Measurements from ENCODE around the gene CDH4.

CDH4 gene

GRCh38 chr20:61913423-61914225 is 661.6 kb downstream of the CDH4 start:
- H2BK5ac ChIP-seq (ENCODE audit: low read length): no peak overlapping the region

GRCh38 chr20:61915101-61915500 is 663.0 kb downstream of the CDH4 start:
- Histone ChIP-seq H3K9ac (ENCODE audit: low read depth, low read length, poor library complexity) (peak overlapping the region; percentile 30), H2AFZ (ENCODE audit: low read length) (no peak overlapping the region), H3K14ac (ENCODE audit: low read length) (peak overlapping the region; percentile 64), H3K4ac (ENCODE audit: low read length) (no peak overlapping the region), H3K27me3 (ENCODE audit: control insufficient read depth in 3 of 3, insufficient read depth in 3 of 3, low read depth in 1 of 3, low read length in 3 of 3) (peaks cover 0 to 3% (median 0%) of the 10 kb centered on the region in 3 experiments), H3K4me1 (ENCODE audit: control insufficient read depth in 2 of 2, insufficient read depth in 1 of 2, low read depth in 1 of 2, low read length in 2 of 2) (no peaks in the 10 kb centered on the region), H2AK5ac (ENCODE audit: low read depth, low read length) (peak overlapping the region; percentile 60), H3K23ac (ENCODE audit: low read depth, low read length, poor library complexity) (peak overlapping the region; percentile 75), H2BK120ac (ENCODE audit: low read depth, low read length) (no peak overlapping the region), H3K9me3 (replicated peaks in 1 of 2; ENCODE audit: control insufficient read depth in 2 of 2, insufficient read depth in 1 of 2, low read depth in 1 of 2, low read length in 2 of 2) (peaks cover 9 to 12% of the 10 kb centered on the region in 2 donors), H3K18ac (ENCODE audit: low read length) (no peak overlapping the region), H3K79me1 (ENCODE audit: low read depth, low read length) (peaks cover 1% of the 10 kb centered on the region), H3K36me3 (replicated peaks in 1 of 2; ENCODE audit: control insufficient read depth in 2 of 2, insufficient read depth in 2 of 2, low read length in 2 of 2) (peaks cover 5 to 7% of the 10 kb centered on the region in 2 donors), H2BK5ac (ENCODE audit: low read length) (peak overlapping the region; percentile 69), H3K4me2 (ENCODE audit: insufficient read depth, low read length, poor library complexity, severe bottlenecking) (no peak overlapping the region), H3K27ac (replicated peaks; ENCODE audit: low read length) (no peak overlapping the region), H4K91ac (ENCODE audit: low read depth, low read length, poor library complexity) (no peak overlapping the region), H2BK15ac (ENCODE audit: low read length) (no peak overlapping the region), H2BK12ac (ENCODE audit: low read length) (peak overlapping the region; percentile 78), H4K8ac (ENCODE audit: low read depth, low read length) (no peak overlapping the region), H3K4me3 (ENCODE audit: low read length in 2 of 2) (peak overlapping the region in 1 of 2 donors; percentile 2)
- DNase-seq (ENCODE audit: low spot score): no peak
- WGBS, 2 donors (ENCODE audit: extremely low coverage in 2 of 2, insufficient read length in 2 of 2, insufficient replicate concordance in 1 of 2): no CpG with 5 or more reads among the region's 7 CpGs

More at GRCh38 chr20:61913423-61914225, 661.6 kb downstream of the CDH4 start:
- no peak overlapping the region for H2AK5ac ChIP-seq (ENCODE audit: low read depth, low read length)
- H4K91ac ChIP-seq (ENCODE audit: low read depth, low read length, poor library complexity): no peak overlapping the region
- no peak overlapping the region for H3K27ac ChIP-seq (replicated peaks; ENCODE audit: low read length)
- no peak for DNase-seq (ENCODE audit: low spot score)
- no peak overlapping the region for H2BK15ac ChIP-seq (ENCODE audit: low read length)
- peaks cover 0 to 6% of the 10 kb centered on the region in 2 donors for H3K4me1 ChIP-seq (ENCODE audit: control insufficient read depth in 2 of 2, insufficient read depth in 1 of 2, low read depth in 1 of 2, low read length in 2 of 2)
- H3K4me3 ChIP-seq (ENCODE audit: low read length in 2 of 2): no peak overlapping the region
- H2AFZ ChIP-seq (ENCODE audit: low read length): no peak overlapping the region
- no peak overlapping the region for H2BK120ac ChIP-seq (ENCODE audit: low read depth, low read length)
- H3K36me3 ChIP-seq (replicated peaks in 1 of 2; ENCODE audit: control insufficient read depth in 2 of 2, insufficient read depth in 2 of 2, low read length in 2 of 2): peaks cover 4 to 5% of the 10 kb centered on the region in 2 donors
- H3K4me2 ChIP-seq (ENCODE audit: insufficient read depth, low read length, poor library complexity, severe bottlenecking): no peak overlapping the region
- H3K18ac ChIP-seq (ENCODE audit: low read length): no peak overlapping the region
- H3K9ac ChIP-seq (ENCODE audit: low read depth, low read length, poor library complexity): no peak overlapping the region
- H4K8ac ChIP-seq (ENCODE audit: low read depth, low read length): no peak overlapping the region
- H3K14ac ChIP-seq (ENCODE audit: low read length): peak overlapping the region; percentile 86
- no peak overlapping the region for H2BK12ac ChIP-seq (ENCODE audit: low read length)
- H3K4ac ChIP-seq (ENCODE audit: low read length): no peak overlapping the region
- H3K27me3 ChIP-seq (ENCODE audit: control insufficient read depth in 3 of 3, insufficient read depth in 3 of 3, low read depth in 1 of 3, low read length in 3 of 3): no peaks in the 10 kb centered on the region
- no CpG with 5 or more reads among the region's 18 CpGs for WGBS, 2 donors (ENCODE audit: extremely low coverage in 2 of 2, insufficient read length in 2 of 2, insufficient replicate concordance in 1 of 2)
- H3K23ac ChIP-seq (ENCODE audit: low read depth, low read length, poor library complexity): no peak overlapping the region
- peaks cover 9% of the 10 kb centered on the region in 2 donors for H3K9me3 ChIP-seq (replicated peaks in 1 of 2; ENCODE audit: control insufficient read depth in 2 of 2, insufficient read depth in 1 of 2, low read depth in 1 of 2, low read length in 2 of 2)
- H3K79me1 ChIP-seq (ENCODE audit: low read depth, low read length): peaks cover 1% of the 10 kb centered on the region

DNA sequence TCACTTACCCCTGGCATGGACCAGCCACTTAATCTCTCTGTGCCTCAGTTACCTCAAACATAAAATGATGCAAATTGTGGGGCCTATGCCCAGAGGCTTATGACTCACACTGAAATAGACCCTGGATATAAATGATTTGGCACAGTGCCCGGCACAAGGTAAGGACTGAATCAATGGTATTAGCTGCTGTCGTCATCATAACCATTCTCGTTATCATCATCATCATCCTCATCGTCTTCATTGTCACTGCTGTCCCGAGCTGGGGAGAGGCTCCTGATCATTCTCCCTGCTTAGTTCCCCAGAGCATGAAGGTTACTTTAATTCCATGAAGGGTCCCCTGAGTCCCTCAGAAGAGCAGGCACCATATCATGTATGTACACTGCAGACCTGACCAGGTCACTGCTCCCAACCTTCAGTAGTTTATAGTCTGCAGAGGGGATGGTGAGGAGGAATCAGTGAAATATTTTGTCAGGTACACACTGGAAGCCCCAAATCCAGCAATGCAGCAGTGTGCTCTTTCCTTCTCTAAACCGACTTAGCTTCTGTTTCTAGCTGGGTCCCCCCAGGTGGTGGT is 664.3 kb downstream of the CDH4 start:
- H3K4me1 ChIP-seq (ENCODE audit: control insufficient read depth in 2 of 2, insufficient read depth in 1 of 2, low read depth in 1 of 2, low read length in 2 of 2): peaks cover 0 to 1% of the 10 kb centered on the region in 2 donors
- H3K4me3 ChIP-seq (ENCODE audit: low read length in 2 of 2): no peak overlapping the region
- H3K9ac ChIP-seq (ENCODE audit: low read depth, low read length, poor library complexity): no peak overlapping the region
- H3K14ac ChIP-seq (ENCODE audit: low read length): no peak overlapping the region
- no peak overlapping the region for H4K91ac ChIP-seq (ENCODE audit: low read depth, low read length, poor library complexity)
- no peak overlapping the region for H3K27ac ChIP-seq (replicated peaks; ENCODE audit: low read length)
- no peak overlapping the region for H2AFZ ChIP-seq (ENCODE audit: low read length)
- H2BK5ac ChIP-seq (ENCODE audit: low read length): no peak overlapping the region
- H2BK12ac ChIP-seq (ENCODE audit: low read length): no peak overlapping the region
- H4K8ac ChIP-seq (ENCODE audit: low read depth, low read length): no peak overlapping the region
- H3K4ac ChIP-seq (ENCODE audit: low read length): no peak overlapping the region
- H3K4me2 ChIP-seq (ENCODE audit: insufficient read depth, low read length, poor library complexity, severe bottlenecking): no peak overlapping the region
- H3K27me3 ChIP-seq (ENCODE audit: control insufficient read depth in 3 of 3, insufficient read depth in 3 of 3, low read depth in 1 of 3, low read length in 3 of 3): peaks cover 0 to 5% (median 0%) of the 10 kb centered on the region in 3 experiments
- no CpG with 5 or more reads among the region's 6 CpGs for WGBS, 2 donors (ENCODE audit: extremely low coverage in 2 of 2, insufficient read length in 2 of 2, insufficient replicate concordance in 1 of 2)
- peaks cover 1% of the 10 kb centered on the region for H3K79me1 ChIP-seq (ENCODE audit: low read depth, low read length)
- H2BK15ac ChIP-seq (ENCODE audit: low read length): no peak overlapping the region
- H2AK5ac ChIP-seq (ENCODE audit: low read depth, low read length): no peak overlapping the region
- DNase-seq (ENCODE audit: low spot score): no peak
- no peak overlapping the region for H3K18ac ChIP-seq (ENCODE audit: low read length)
- no peak overlapping the region for H2BK120ac ChIP-seq (ENCODE audit: low read depth, low read length)
- H3K9me3 ChIP-seq (replicated peaks in 1 of 2; ENCODE audit: control insufficient read depth in 2 of 2, insufficient read depth in 1 of 2, low read depth in 1 of 2, low read length in 2 of 2): peaks cover 0 to 5% of the 10 kb centered on the region in 2 donors
- no peak overlapping the region for H3K23ac ChIP-seq (ENCODE audit: low read depth, low read length, poor library complexity)
- peaks cover 0 to 7% of the 10 kb centered on the region in 2 donors for H3K36me3 ChIP-seq (replicated peaks in 1 of 2; ENCODE audit: control insufficient read depth in 2 of 2, insufficient read depth in 2 of 2, low read length in 2 of 2)

DNA sequence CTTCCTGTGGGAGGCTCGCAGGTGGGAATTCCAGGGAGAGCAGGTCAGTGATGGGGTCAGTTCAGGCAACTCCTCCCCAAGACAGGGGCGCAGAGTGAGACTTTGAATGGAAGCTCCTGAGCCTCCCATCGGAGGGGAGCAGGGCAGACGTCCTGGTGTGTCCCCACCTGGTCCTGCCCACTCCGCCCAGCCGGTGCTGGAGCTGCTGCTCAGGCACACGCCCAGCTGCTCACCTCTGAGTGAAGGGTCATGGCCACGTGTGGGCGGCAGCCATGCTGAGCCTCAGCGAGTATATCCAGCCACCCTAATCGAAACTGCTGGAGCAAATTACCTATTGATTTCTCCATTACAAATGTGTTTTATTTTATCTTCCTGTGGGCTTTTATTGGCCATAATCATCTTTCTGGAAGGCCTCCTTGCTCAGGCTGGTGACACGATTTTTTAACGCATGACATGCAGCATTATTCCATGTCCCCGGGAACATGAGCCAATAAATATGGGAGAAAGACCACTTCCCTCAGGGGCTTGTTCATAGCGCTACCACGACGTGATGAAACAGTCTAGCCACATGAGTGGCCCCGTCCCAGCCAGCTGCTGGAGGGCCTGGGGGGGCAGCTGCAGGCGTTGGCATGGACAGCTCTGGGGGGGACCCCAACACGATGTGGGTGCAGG is 665.5 kb downstream of the CDH4 start:
- no peak overlapping the region for H3K23ac ChIP-seq (ENCODE audit: low read depth, low read length, poor library complexity)
- H3K27me3 ChIP-seq (ENCODE audit: control insufficient read depth in 3 of 3, insufficient read depth in 3 of 3, low read depth in 1 of 3, low read length in 3 of 3): peaks cover 0 to 5% (median 0%) of the 10 kb centered on the region in 3 experiments
- H3K9me3 ChIP-seq (replicated peaks in 1 of 2; ENCODE audit: control insufficient read depth in 2 of 2, insufficient read depth in 1 of 2, low read depth in 1 of 2, low read length in 2 of 2): peaks cover 0 to 5% of the 10 kb centered on the region in 2 donors
- H3K4me1 ChIP-seq (ENCODE audit: control insufficient read depth in 2 of 2, insufficient read depth in 1 of 2, low read depth in 1 of 2, low read length in 2 of 2): peaks cover 0 to 1% of the 10 kb centered on the region in 2 donors
- H3K18ac ChIP-seq (ENCODE audit: low read length): peak overlapping the region; percentile 81
- no peak overlapping the region for H3K4me3 ChIP-seq (ENCODE audit: low read length in 2 of 2)
- H3K36me3 ChIP-seq (replicated peaks in 1 of 2; ENCODE audit: control insufficient read depth in 2 of 2, insufficient read depth in 2 of 2, low read length in 2 of 2): peaks cover 0 to 7% of the 10 kb centered on the region in 2 donors
- H3K27ac ChIP-seq (replicated peaks; ENCODE audit: low read length): no peak overlapping the region
- no peak for DNase-seq (ENCODE audit: low spot score)
- H4K8ac ChIP-seq (ENCODE audit: low read depth, low read length): no peak overlapping the region
- H3K4me2 ChIP-seq (ENCODE audit: insufficient read depth, low read length, poor library complexity, severe bottlenecking): no peak overlapping the region
- H4K91ac ChIP-seq (ENCODE audit: low read depth, low read length, poor library complexity): no peak overlapping the region
- no peak overlapping the region for H2AFZ ChIP-seq (ENCODE audit: low read length)
- no peak overlapping the region for H2BK15ac ChIP-seq (ENCODE audit: low read length)
- peak overlapping the region; percentile 56 for H3K9ac ChIP-seq (ENCODE audit: low read depth, low read length, poor library complexity)
- no peak overlapping the region for H3K14ac ChIP-seq (ENCODE audit: low read length)
- no peak overlapping the region for H2BK120ac ChIP-seq (ENCODE audit: low read depth, low read length)
- peaks cover 1% of the 10 kb centered on the region for H3K79me1 ChIP-seq (ENCODE audit: low read depth, low read length)
- WGBS, 2 donors (ENCODE audit: extremely low coverage in 2 of 2, insufficient read length in 2 of 2, insufficient replicate concordance in 1 of 2): no CpG with 5 or more reads among the region's 20 CpGs
- H2BK5ac ChIP-seq (ENCODE audit: low read length): no peak overlapping the region
- peak overlapping the region; percentile 74 for H2AK5ac ChIP-seq (ENCODE audit: low read depth, low read length)
- no peak overlapping the region for H2BK12ac ChIP-seq (ENCODE audit: low read length)
- H3K4ac ChIP-seq (ENCODE audit: low read length): no peak overlapping the region
